Heart left ventricle (tissue), 16 donors: ENCODE data around the gene SLC11A2. TPM values are rescaled to one million over a fixed set of nuclear protein-coding genes. Genes with fewer than 3 reads are reported as not detected.

ENCODE experiments used
- ATAC-seq, 4 donors: fragments of 200-7000 bp; cut with Tn5 transposase; one replicate each; pipeline ENCODE4 v1.9.1; 2020 to 2022; ENCODE audit warnings: moderate library complexity in 4 of 4, mild to moderate bottlenecking in 3 of 4, moderate number of reproducible peaks in 1 of 4
- DNase-seq, 5 donors: peaks; one replicate each; pipeline ENCODE4 v3.0.0-alpha.2; 2020
- H3K27ac ChIP-seq, 12 donors: fragments of 200-600 bp; sonication (generic) in 4 of 12; one replicate each; pipeline versions ENCODE4 v1.5.0 to v1.8.0; 2016 to 2022; ENCODE audit warnings: mild to moderate bottlenecking in 2 of 12
- H3K27me3 ChIP-seq, 9 donors: fragments of 200-600 bp; sonication (generic) in 2 of 9; one replicate each; pipeline versions ENCODE4 v1.5.1 to v1.8.0; 2016 to 2022; ENCODE audit warnings: mild to moderate bottlenecking in 3 of 9
- H3K36me3 ChIP-seq, 9 donors: fragments of 200-600 bp; sonication (generic) in 2 of 9; one replicate each; pipeline versions ENCODE4 v1.5.0 to v1.8.0; 2018 to 2022; ENCODE audit warnings: mild to moderate bottlenecking in 2 of 9
- H3K4me1 ChIP-seq, 12 donors: fragments of 200-600 bp; sonication (generic) in 4 of 12; one replicate each; pipeline versions ENCODE4 v1.5.0 to v1.8.0; 2016 to 2022; ENCODE audit warnings: mild to moderate bottlenecking in 3 of 12
- H3K4me3 ChIP-seq, 12 donors: fragments of 200-600 bp; sonication (generic) in 4 of 12; one replicate each; pipeline versions ENCODE4 v1.5.0 to v1.8.0; 2017 to 2022; ENCODE audit warnings: mild to moderate bottlenecking in 9 of 12, moderate library complexity in 4 of 12
- H3K9me3 ChIP-seq, 12 donors: fragments of 200-600 bp; sonication (generic) in 4 of 12; one replicate each; pipeline versions ENCODE4 v1.5.0 to v1.8.0; 2016 to 2022; ENCODE audit warnings: mild to moderate bottlenecking in 1 of 12
- POLR2A ChIP-seq, 2 donors: fragments of 450-650 bp; IDR thresholded peaks; one replicate each; pipeline ENCODE4 v1.6.1; 2017; ENCODE audit warnings: antibody characterized with exemption in 2 of 2, mild to moderate bottlenecking in 2 of 2, moderate library complexity in 2 of 2
- WGBS, 4 donors: extraction: QIAGEN DNeasy Blood & Tissue Kit in 2 of 4; methylation state at CpG; one replicate each; pipeline versions ENCODE4 v1.1.5 to v1.1.7; 2013 to 2018; 5-methylcytosine and 5-hydroxymethylcytosine counted together
- intact Hi-C, 10 donors: fragments of 100-400 bp; cut with DNase I; formaldehyde crosslinking; loops; one replicate each; pipeline versions ENCODE4 v1.11.1 to v1.14.2; 2022
- polyA plus RNA-seq, 2 donors: library from polyadenylated mRNA; stranded (reverse); fragments of 200-250 nt; gene quantifications; one replicate each; pipeline ENCODE4 v1.2.3, GENCODE V29; 2013
- total RNA-seq, 9 donors: library from RNA; depleted of rRNA in 2 of 9; stranded (reverse); fragments of >200 nt in 2 of 9; fragmentation: NEBNext Ultra II Directional in 3 of 9; extraction: Animal tissue kit (Norgen Biotek cat#: 25700) in 3 of 9; gene quantifications; one replicate each; pipeline versions ENCODE4 v1.1.0 to v1.2.4, GENCODE V29; 2016 to 2023
- TF ChIP-seq, protein P1 (sequence below), 12 donors: fragments of 200-600 bp; sonication (generic) in 4 of 12; IDR thresholded peaks; one replicate each; pipeline versions ENCODE4 v1.5.0 to v1.8.0; 2018 to 2022; ENCODE audit warnings: antibody characterized with exemption in 12 of 12, mild to moderate bottlenecking in 5 of 12
- donor health status: ischemic (EF 13 %, LVEDD 7.1; RV severe dilation, severe dysfunction).
- donor health status: healthy with polysubstance abuse.
- donor health status: DM: no; HTN: yes; CAD: no.
- donor health status: DM: no; HTN: no; CAD: no.
- donor health status: ischemic (EF 25% LVEDD 6.9; RV normal size, moderate dysfunction).
- donor health status: ischemic (EF 25% LVEDD 5.7; RV mildly dilated, moderate dysfunction).
- donor health status: healthy.
- donor health status: DM: yes; HTN: yes; CAD: no.
- donor health status: ischemic (EF 35%, LVEDD 5.7; RV mildly dilated, moderate dysfunction).
- donor health status: nonischemic (EF 11% LVEDD 7.7; RV severe dilation, severe dysfunction).
- donor health status: DM: yes; HTN: yes; CAD: no.
- donor health status: PGD.
- donor health status: ischemic (EF 29% LVEDD 5.4; RV normal size, mild dysfunction).
- donor health status: nonischemic (EF 23%, LVEDD 6.1; RV moderate dilation, normal function).

SLC11A2 gene
- total and polyA plus RNA-seq, 11 donors: 9.1 to 45.3 (median 21.2) TPM

DNA sequence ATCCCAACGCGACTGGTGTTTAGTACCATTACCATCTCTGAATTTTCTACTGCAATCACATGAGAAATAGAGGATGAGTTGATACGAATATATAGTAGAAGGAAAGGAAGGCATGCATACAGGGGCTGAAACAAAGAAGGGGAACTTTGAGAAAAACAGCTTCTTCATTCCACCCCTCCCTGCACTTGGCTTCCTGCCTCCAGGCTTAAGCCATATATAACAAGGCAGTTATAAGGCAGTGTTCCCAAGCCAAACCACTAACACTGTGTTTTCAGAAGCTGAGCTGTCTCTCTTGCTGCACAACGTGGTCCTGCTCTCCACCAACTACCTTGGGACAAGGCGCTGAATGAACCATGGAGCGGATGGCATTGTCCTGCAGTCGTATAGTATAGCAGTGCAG lies 32.9 kb upstream of the SLC11A2 start:
- intact Hi-C loops: no loop called here
- WGBS, 4 donors: 83 to 91% (median 90%) methylated on average over 7 of the region's 7 CpGs
- Histone ChIP-seq H3K4me3 (no peak overlapping the region), H3K4me1 (no peaks in the 10 kb centered on the region), H3K27me3 (no peaks in the 10 kb centered on the region), H3K9me3 (no peaks in the 10 kb centered on the region), H3K27ac (no peak overlapping the region), H3K36me3 (peaks cover 3 to 100% (median 99%) of the 10 kb centered on the region in 9 donors)
- ATAC-seq: no peak
- DNase-seq: no peak
- TF ChIP-seq, protein P1, sequence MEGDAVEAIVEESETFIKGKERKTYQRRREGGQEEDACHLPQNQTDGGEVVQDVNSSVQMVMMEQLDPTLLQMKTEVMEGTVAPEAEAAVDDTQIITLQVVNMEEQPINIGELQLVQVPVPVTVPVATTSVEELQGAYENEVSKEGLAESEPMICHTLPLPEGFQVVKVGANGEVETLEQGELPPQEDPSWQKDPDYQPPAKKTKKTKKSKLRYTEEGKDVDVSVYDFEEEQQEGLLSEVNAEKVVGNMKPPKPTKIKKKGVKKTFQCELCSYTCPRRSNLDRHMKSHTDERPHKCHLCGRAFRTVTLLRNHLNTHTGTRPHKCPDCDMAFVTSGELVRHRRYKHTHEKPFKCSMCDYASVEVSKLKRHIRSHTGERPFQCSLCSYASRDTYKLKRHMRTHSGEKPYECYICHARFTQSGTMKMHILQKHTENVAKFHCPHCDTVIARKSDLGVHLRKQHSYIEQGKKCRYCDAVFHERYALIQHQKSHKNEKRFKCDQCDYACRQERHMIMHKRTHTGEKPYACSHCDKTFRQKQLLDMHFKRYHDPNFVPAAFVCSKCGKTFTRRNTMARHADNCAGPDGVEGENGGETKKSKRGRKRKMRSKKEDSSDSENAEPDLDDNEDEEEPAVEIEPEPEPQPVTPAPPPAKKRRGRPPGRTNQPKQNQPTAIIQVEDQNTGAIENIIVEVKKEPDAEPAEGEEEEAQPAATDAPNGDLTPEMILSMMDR (IDR thresholded peaks at IDR 0.05): no peak
- TF ChIP-seq POLR2A (IDR thresholded peaks at IDR 0.05): no peak

DNA sequence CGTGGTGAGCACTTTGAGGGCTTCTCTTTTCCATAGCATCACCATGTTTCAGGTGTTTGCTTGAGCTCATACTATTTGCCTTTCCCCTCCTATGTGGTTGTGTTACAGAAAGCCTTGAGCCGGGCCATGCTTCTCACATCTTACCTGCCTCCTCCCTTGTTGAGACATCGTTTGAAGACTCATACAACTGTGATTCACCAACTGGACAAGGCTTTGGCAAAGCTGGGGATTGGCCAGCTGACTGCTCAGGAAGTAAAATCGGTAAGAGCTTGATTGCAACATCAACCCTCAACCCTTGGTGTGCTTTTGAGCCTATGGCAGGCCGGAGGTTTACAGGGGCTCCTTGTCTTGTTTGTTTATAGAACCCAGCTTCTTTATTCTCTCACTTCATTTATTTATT lies 30.1 kb upstream of the SLC11A2 start:
- intact Hi-C loops: no loop called here
- no peak for DNase-seq
- peaks cover 3 to 100% (median 98%) of the 10 kb centered on the region in 9 donors for H3K36me3 ChIP-seq
- WGBS, 4 donors: 82 to 83% (median 83%) methylated on average over 5 of the region's 5 CpGs
- TF ChIP-seq, protein P1 (IDR thresholded peaks at IDR 0.05): no peak
- no peak for TF ChIP-seq POLR2A (IDR thresholded peaks at IDR 0.05)
- no peaks in the 10 kb centered on the region for H3K9me3 ChIP-seq
- no peak overlapping the region for H3K4me3 ChIP-seq
- peaks cover 0 to 4% (median 0%) of the 10 kb centered on the region in 12 donors for H3K4me1 ChIP-seq
- ATAC-seq: no peak
- H3K27ac ChIP-seq: no peak overlapping the region
- no peaks in the 10 kb centered on the region for H3K27me3 ChIP-seq

DNA sequence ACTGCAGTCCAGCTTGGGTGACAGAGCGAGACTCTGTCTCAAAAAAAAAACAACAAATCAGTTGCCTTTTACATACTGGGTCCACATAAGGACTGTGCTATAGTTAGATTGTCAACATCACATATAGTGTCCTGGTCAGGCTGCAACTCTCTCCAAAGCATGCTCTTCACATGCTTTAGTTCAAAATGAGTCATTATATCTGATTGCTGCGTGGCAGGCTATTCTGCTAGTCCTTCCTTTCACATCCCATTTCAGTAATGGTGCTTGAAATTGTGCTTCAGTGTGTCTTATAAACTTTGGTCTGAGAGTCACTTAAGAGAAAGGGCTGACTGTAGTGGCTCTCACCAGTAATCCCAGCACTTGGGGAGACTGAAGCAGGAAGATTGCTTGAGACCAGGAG lies 28.9 kb upstream of the SLC11A2 start:
- TF ChIP-seq POLR2A (IDR thresholded peaks at IDR 0.05): no peak
- TF ChIP-seq, protein P1 (IDR thresholded peaks at IDR 0.05): no peak
- WGBS, 4 donors: 85 to 97% (median 94%) methylated on average over 2 of the region's 2 CpGs
- ATAC-seq: no peak

DNA sequence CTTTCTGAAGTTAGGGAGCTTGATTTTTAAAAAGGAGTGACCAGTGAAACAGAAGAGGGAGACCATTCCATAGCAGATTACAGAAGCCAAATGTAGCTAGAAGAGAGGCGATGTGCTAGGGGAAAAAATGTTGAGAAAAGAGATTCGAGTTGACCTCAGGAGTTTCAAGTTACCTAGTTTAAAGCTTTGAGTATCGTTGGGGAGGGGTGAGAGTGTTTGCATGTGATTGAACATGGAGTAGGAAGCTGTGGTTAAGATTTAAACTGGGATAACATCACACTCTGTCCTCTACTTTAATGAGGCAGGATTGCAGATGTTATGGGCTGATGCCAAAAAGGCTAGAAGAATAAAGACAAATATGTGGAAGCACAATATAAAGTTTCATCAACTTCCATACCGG lies 25.6 kb upstream of the SLC11A2 start:
- DNase-seq (no peak), ATAC-seq (no peak)
- Histone ChIP-seq H3K4me3 (no peak overlapping the region), H3K27me3 (no peaks in the 10 kb centered on the region), H3K36me3 (peaks cover 0 to 73% (median 66%) of the 10 kb centered on the region in 9 donors), H3K4me1 (peaks cover 0 to 28% (median 19%) of the 10 kb centered on the region in 12 donors), H3K9me3 (no peaks in the 10 kb centered on the region), H3K27ac (no peak overlapping the region)
- WGBS, 4 donors: 78 to 87% (median 83%) methylated on average over 4 of the region's 4 CpGs
- intact Hi-C loops: no loop called here
- TF ChIP-seq, protein P1 (IDR thresholded peaks at IDR 0.05): no peak
- TF ChIP-seq POLR2A (IDR thresholded peaks at IDR 0.05): no peak

More for the DNA sequence above, 28.9 kb upstream of the SLC11A2 start:
- Histone ChIP-seq H3K9me3 (no peaks in the 10 kb centered on the region), H3K4me3 (no peak overlapping the region), H3K4me1 (peaks cover 0 to 4% (median 0%) of the 10 kb centered on the region in 12 donors), H3K27me3 (no peaks in the 10 kb centered on the region), H3K27ac (no peak overlapping the region), H3K36me3 (peaks cover 3 to 100% (median 96%) of the 10 kb centered on the region in 9 donors)
- intact Hi-C loops: no loop called here
- no peak for DNase-seq
